ENCODE data around the gene ZNRF3.
A peak's percentile ranks its signal among the peaks of the same experiment; 100 is the strongest.
"Not testable (repeated sequence)": the region's sequence is repeated elsewhere in the genome, so short reads cannot be mapped to it uniquely, and the experiment has no call there.

ZNRF3 gene

DNA sequence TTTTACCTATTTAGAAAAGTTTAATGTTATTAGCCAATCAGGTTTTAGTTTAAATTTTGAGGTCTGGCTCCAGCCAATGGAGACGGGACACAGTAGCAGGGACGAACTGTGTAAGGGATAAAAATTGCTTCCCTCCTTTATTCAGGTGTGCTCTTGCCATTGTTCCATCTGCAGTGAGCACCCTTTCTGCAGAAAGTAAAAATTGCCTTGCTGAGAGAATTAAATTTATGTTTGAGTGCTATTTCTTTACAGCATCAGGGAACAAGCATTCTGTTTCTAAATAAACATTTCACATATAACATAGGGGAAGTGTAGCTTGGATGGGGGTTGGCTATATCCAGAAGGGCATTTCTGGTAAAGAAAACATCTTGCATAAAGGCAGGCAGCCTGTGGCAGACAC lies 36.4 kb upstream of the ZNRF3 start:
- no peak for DNase-seq (ENCODE audit: low read depth, low spot score)
- ChIA-PET CTCF (interaction anchor here (1.0 to 7.7 kb wide), 3 partner anchors 17 to 247 kb away, joined by 3 to 46 read pairs (median 13); no protein-coding TSS in a partner anchor), POLR2A (no interaction called here)
- no peak overlapping the region for H3K4me3 ChIP-seq (ENCODE audit: low read depth, low read length)
- TF ChIP-seq, protein P1, sequence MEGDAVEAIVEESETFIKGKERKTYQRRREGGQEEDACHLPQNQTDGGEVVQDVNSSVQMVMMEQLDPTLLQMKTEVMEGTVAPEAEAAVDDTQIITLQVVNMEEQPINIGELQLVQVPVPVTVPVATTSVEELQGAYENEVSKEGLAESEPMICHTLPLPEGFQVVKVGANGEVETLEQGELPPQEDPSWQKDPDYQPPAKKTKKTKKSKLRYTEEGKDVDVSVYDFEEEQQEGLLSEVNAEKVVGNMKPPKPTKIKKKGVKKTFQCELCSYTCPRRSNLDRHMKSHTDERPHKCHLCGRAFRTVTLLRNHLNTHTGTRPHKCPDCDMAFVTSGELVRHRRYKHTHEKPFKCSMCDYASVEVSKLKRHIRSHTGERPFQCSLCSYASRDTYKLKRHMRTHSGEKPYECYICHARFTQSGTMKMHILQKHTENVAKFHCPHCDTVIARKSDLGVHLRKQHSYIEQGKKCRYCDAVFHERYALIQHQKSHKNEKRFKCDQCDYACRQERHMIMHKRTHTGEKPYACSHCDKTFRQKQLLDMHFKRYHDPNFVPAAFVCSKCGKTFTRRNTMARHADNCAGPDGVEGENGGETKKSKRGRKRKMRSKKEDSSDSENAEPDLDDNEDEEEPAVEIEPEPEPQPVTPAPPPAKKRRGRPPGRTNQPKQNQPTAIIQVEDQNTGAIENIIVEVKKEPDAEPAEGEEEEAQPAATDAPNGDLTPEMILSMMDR (IDR thresholded peaks at IDR 0.05; ENCODE audit: insufficient read depth, low read length, missing control alignments): no peak

DNA sequence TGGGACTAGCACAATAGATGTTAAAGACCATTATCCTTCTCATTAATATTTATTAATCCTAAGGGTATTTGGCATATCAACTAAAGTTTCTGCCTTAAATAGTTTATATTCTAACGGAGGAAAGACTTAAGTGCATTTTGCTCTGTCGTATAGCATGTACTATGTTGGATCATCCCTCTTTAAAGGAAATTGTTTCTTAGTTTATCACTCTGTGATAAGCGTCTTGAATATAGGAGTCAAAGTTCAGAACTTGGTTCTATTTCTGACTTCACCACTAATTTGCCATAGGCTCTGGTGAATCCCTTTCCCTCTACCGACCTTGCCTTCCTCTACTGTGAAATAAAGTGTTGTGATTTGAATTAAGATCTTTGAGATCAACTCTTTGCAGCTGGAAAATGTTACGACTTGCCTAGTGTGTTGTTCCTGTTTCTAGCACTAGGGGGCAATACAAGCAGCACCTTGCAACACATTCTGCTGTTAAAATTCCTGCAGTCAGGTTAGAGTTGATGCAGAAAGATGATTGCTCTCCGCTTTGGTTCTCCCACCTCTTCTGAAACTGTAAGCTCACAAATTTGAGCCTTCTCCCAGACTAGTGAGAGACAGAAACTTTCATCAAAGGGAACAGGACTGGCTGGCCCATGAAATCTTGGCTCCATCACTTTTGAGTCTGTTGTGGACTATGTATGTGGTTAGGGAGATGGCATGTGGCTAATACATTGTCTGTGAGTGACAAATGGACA lies 27.8 kb upstream of the ZNRF3 start:
- CTCF ChIA-PET: interaction anchor here (0.7 to 10.5 kb wide), 46 partner anchors 9 to 396 kb away, joined by 3 to 268 read pairs (median 5); partner anchors contain the start of genes C22orf31 and ZNRF3
- H3K4me3 ChIP-seq (ENCODE audit: low read depth, low read length): no peak overlapping the region
- DNase-seq (ENCODE audit: low read depth, low spot score): peak; percentile 14
- POLR2A ChIA-PET: no interaction called here
- TF ChIP-seq, protein P1 (IDR thresholded peaks at IDR 0.05; ENCODE audit: insufficient read depth, low read length, missing control alignments): peak; percentile 82

DNA sequence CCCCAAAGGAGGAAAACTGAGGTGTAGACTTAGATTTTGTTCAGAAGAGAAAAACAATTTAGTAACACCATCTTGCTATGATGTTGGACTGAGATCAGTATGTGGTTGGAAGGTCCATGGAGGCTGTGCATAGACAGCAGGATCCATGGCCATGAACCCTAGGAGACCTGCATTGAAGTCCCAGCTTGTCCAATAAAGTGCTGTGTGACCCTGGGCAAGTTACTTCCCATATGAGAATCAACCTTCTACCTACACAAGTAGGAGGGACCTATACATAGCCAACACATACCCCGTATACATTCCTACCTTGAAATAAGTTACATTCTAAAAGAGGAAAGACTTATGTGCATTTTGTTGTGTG lies 27.3 kb upstream of the ZNRF3 start:
- TF ChIP-seq, protein P1 (IDR thresholded peaks at IDR 0.05; ENCODE audit: insufficient read depth, low read length, missing control alignments): no peak
- DNase-seq (ENCODE audit: low read depth, low spot score): no peak
- POLR2A ChIA-PET: no interaction called here
- no peak overlapping the region for H3K4me3 ChIP-seq (ENCODE audit: low read depth, low read length)
- CTCF ChIA-PET: interaction anchor here (0.9 to 10.5 kb wide), 42 partner anchors 8 to 396 kb away, joined by 3 to 268 read pairs (median 5); partner anchors contain the start of gene ZNRF3

DNA sequence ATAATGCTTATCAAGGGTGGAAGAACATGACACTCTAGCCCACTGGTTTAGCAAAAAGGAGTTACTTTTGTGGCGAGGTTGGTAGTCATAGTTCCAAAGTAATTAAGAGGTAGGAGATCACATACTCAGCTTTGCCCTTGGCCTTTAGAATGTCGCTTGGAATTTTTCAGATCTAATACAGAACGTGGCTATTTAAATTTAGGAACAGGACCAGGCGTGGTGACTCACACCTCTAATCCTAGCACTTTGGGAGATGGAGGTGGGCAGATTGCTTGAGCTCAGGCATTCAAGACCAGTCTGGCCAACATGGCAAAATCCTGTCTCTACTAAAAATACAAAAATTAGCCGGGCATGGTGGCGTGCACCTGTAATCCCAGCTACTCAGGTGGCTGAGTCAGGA lies 26.1 kb upstream of the ZNRF3 start:
- no peak for DNase-seq (ENCODE audit: low read depth, low spot score)
- POLR2A ChIA-PET: interaction anchor here (0.5 to 0.6 kb wide), 2 partner anchors 11 to 219 kb away, joined by 3 to 6 read pairs; no protein-coding TSS in a partner anchor
- TF ChIP-seq, protein P1 (IDR thresholded peaks at IDR 0.05; ENCODE audit: insufficient read depth, low read length, missing control alignments): no peak
- CTCF ChIA-PET: interaction anchor here (0.6 to 10.5 kb wide), 9 partner anchors 9 to 388 kb away, joined by 3 to 268 read pairs (median 12); partner anchors contain the start of gene ZNRF3
- H3K4me3 ChIP-seq (ENCODE audit: low read depth, low read length): no peak overlapping the region

DNA sequence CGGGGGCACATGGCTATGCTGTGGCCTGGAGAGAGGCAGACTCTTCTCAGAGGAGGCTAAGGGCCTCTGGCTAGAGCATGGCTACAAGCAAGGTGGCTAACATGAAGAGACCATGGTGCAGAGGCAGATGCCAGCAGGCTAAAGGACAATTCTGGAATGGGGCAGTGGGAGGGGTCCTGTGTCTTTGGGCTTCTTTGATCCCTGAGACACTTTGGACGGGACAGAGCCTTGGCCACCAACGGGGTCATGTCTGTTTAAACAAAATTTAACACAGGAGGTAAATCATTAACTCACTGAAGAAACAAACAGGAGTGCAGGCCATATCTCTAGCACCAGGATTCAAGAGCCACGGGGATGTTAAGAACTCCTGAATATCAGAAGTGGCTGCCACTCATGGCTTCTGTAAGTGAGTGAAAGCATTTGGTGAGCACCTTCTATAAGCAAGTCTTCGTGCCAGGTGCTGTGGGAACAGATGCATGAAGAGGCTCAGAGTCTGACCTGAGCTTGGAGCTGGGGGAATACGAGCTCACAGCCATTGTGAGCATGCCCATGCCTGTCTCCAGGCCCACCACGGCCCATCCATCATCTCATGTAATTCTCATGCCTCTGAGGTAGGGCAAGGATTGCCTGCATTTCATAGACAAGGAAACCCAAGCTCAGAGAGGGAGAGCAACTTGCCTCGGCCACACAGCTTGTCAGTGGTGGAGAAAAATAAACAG lies 18.3 kb upstream of the ZNRF3 start:
- TF ChIP-seq, protein P1 (IDR thresholded peaks at IDR 0.05; ENCODE audit: insufficient read depth, low read length, missing control alignments): no peak
- ChIA-PET POLR2A (no interaction called here), CTCF (interaction anchor here (0.7 to 1.6 kb wide), 3 partner anchors 9 to 172 kb away, joined by 3 to 8 read pairs (median 5); no protein-coding TSS in a partner anchor)
- no peak overlapping the region for H3K4me3 ChIP-seq (ENCODE audit: low read depth, low read length)
- DNase-seq (ENCODE audit: low read depth, low spot score): no peak

DNA sequence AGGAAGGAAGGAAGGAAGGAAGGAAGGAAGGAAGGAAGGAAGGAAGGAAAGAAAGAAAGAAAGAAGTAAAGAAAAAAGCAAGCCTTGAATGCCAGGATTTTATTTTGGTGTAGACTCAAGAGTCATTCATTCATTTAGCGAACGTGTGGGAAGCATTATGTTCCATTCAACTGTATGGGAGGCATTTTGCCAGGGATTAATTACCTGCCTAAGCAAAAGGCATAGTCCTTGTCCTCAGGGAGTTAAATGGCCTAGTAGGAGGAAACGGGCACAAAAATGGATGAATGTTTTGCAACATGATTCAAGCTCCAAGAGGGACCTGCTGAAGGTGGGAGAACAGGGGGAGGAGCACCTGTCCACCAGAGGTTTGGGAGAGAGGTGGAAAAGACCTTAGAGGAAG lies 16.2 kb upstream of the ZNRF3 start:
- no peak overlapping the region for H3K4me3 ChIP-seq (ENCODE audit: low read depth, low read length)
- DNase-seq (ENCODE audit: low read depth, low spot score): no peak
- TF ChIP-seq, protein P1 (IDR thresholded peaks at IDR 0.05; ENCODE audit: insufficient read depth, low read length, missing control alignments): no peak
- POLR2A ChIA-PET: no interaction called here
- CTCF ChIA-PET: interaction anchor here (1.6 kb wide), 1 partner anchor 11 kb away, joined by 5 read pairs; no protein-coding TSS in a partner anchor

DNA sequence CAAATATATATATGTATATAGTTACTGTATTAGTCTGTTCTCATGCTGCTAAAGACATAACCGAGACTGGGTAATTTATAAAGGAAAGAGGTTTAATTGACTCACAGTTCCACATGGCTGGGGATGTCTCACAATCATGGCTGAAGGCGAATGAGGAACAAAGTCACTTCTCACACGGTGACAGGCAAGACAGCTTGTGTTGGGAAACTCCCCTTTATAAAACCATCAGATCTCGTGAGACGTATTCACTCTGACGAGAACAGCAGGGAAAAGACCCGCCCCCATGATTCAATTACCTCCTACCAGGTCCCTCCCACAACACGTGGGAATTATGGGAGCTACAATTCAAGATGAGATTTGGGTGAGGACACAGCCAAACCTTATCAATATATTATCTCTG lies 15.0 kb upstream of the ZNRF3 start:
- H3K4me3 ChIP-seq (ENCODE audit: low read depth, low read length); DNase-seq (ENCODE audit: low read depth, low spot score): not testable (repeated sequence)
- POLR2A ChIA-PET: interaction anchor here (0.7 kb wide), 2 partner anchors 11 to 292 kb away, joined by 3 to 6 read pairs; no protein-coding TSS in a partner anchor
- CTCF ChIA-PET: interaction anchor here (1.6 to 2.4 kb wide), 2 partner anchors 13 to 172 kb away, joined by 5 to 14 read pairs; no protein-coding TSS in a partner anchor
